ENCODE data around the gene PSMA7. TPM values are rescaled to one million over a fixed set of nuclear protein-coding genes. Genes with fewer than 3 reads are reported as not detected.
A peak's percentile ranks its signal among the peaks of the same experiment; 100 is the strongest.

Gene PSMA7
- total RNA-seq, 1 experiment from 2014 or later = 332 TPM

GRCh38 chr20:62159839-62160238, 16.6 kb upstream of the PSMA7 start:
- Histone ChIP-seq H3K4me1 (ENCODE audit: insufficient read depth, low read length) (no peaks in the 10 kb centered on the region), H3K79me2 (ENCODE audit: insufficient read depth, low read length) (peaks cover 6% of the 10 kb centered on the region; the same call in 1 of the 2 replicates)

More at GRCh38 chr20:62159839-62160238, 16.6 kb upstream of the PSMA7 start:
- no peak overlapping the region for H2AK5ac ChIP-seq (ENCODE audit: insufficient read length, low read length)
- H3T11ph ChIP-seq (ENCODE audit: low read length) = no peak overlapping the region
- no peak for TF ChIP-seq CTCF (conservative IDR thresholded peaks at IDR 0.05)
- no peak overlapping the region for H2BK5ac ChIP-seq (ENCODE audit: insufficient read length, low read length)
- H3K23ac ChIP-seq (ENCODE audit: insufficient read length, low read depth, low read length) = no peak overlapping the region
- H3K9me3 Mint-ChIP-seq = no peaks in the 10 kb centered on the region
- no peak overlapping the region for H3K4me3 Mint-ChIP-seq
- H3K27ac Mint-ChIP-seq = peak overlapping the region in 2 of 3 experiments; percentile 63 to 77; a peak in 3 of 7 replicates
- no peak overlapping the region for H2BK20ac ChIP-seq (ENCODE audit: low read depth, low read length, poor library complexity, severe bottlenecking)
- no peaks in the 10 kb centered on the region for H3K27me3 Mint-ChIP-seq (ENCODE audit: low read depth)
- no peak overlapping the region for H2BK12ac ChIP-seq (ENCODE audit: insufficient read length, low read depth, low read length)
- no peak overlapping the region for H4K8ac ChIP-seq (replicated peaks; ENCODE audit: insufficient read length, low read depth, low read length)
- no peak for DNase-seq
- no peak overlapping the region for H3K4ac ChIP-seq (ENCODE audit: low read depth, low read length)
- H3K36me3 Mint-ChIP-seq (ENCODE audit: insufficient read depth in 1 of 3, low read depth in 3 of 3) = peaks cover 19 to 49% (median 40%) of the 10 kb centered on the region in 3 experiments
- H3K79me1 ChIP-seq (ENCODE audit: insufficient read depth, low read depth, low read length, poor library complexity, severe bottlenecking) = no peaks in the 10 kb centered on the region
- no peak overlapping the region for H3K27ac ChIP-seq (ENCODE audit: insufficient read length, low read depth, low read length)
- no peak overlapping the region for H3K14ac ChIP-seq (ENCODE audit: insufficient read depth, low read length)
- H3K9ac ChIP-seq (ENCODE audit: extremely low read depth, insufficient read length, low read length) = no peak overlapping the region
- H2BK120ac ChIP-seq (ENCODE audit: low read depth, low read length, poor library complexity, severe bottlenecking) = no peak overlapping the region
- H3K18ac ChIP-seq (ENCODE audit: insufficient read length, low read depth, low read length) = no peak overlapping the region
- H3K4me1 Mint-ChIP-seq = peaks cover 16 to 17% of the 10 kb centered on the region in 2 experiments
- no peaks in the 10 kb centered on the region for H4K20me1 ChIP-seq (ENCODE audit: control insufficient read depth, insufficient read depth, insufficient read length)
- no peak overlapping the region for H3K4me2 ChIP-seq (ENCODE audit: insufficient read depth, insufficient read length, low read length)
- H2BK15ac ChIP-seq (ENCODE audit: low read depth, low read length) = no peak overlapping the region
- H3K56ac ChIP-seq (ENCODE audit: insufficient read length, low read depth, low read length) = no peak overlapping the region
- no peaks in the 10 kb centered on the region for H3K27me3 ChIP-seq (ENCODE audit: insufficient read depth, low read length)
- H4K91ac ChIP-seq (ENCODE audit: insufficient read length, low read depth, low read length) = no peak overlapping the region
- no peak overlapping the region for H4K5ac ChIP-seq (ENCODE audit: insufficient read length, low read depth, low read length)
- no peak overlapping the region for H2AFZ ChIP-seq (ENCODE audit: low read length)
- WGBS (ENCODE audit: extremely low coverage, insufficient read length, low lambda C conversion rate) = no CpG with 5 or more reads among the region's 14 CpGs
- H3K9me3 ChIP-seq (ENCODE audit: control insufficient read depth, low read depth, low read length) = no peaks in the 10 kb centered on the region
- no peaks in the 10 kb centered on the region for H3K23me2 ChIP-seq (ENCODE audit: insufficient read length, low read depth, low read length, poor library complexity, severe bottlenecking)
